SK-N-SH treated with all-trans-retinoic acid at 6 μM for 48 hours (cell line): ENCODE results near the gene RPRML.

ENCODE experiments used
- ATAC-seq: fragments of 200-7000 bp; cut with Tn5 transposase; 3 replicates; pipeline ENCODE4 v1.9.1; 2020; ENCODE audit warnings: mild to moderate bottlenecking, moderate library complexity
- ARNTL ChIP-seq: fragments of 450-650 bp; formaldehyde crosslinking; IDR thresholded peaks from 2 replicates; pipeline ENCODE4 v1.5.0; 2020; ENCODE audit warnings: low read depth, mild to moderate bottlenecking, moderate library complexity, borderline replicate concordance
- BACH2 ChIP-seq: fragments of 250-450 bp; sonication (Bioruptor Pico); IDR thresholded peaks from 2 replicates; pipeline ENCODE4 v1.9.0; 2021; ENCODE audit warnings: mild to moderate bottlenecking, borderline replicate concordance
- CREB5 ChIP-seq: fragments of 250-450 bp; sonication (Bioruptor Pico); IDR thresholded peaks from 2 replicates; pipeline ENCODE4 v1.5.1; 2020; ENCODE audit warnings: low read depth, mild to moderate bottlenecking, moderate library complexity
- CSDC2 ChIP-seq: fragments of 250-450 bp; sonication (Bioruptor Pico); IDR thresholded peaks from 2 replicates; pipeline ENCODE4 v1.5.0; 2020; ENCODE audit warnings: mild to moderate bottlenecking, moderate library complexity
- CSRNP3 ChIP-seq: fragments of 250-450 bp; sonication (Bioruptor Pico); IDR thresholded peaks from 2 replicates; pipeline ENCODE4 v1.5.1; 2021; ENCODE audit warnings: mild to moderate bottlenecking, moderate library complexity
- ESRRG ChIP-seq: fragments of 250-450 bp; sonication (Bioruptor Pico); IDR thresholded peaks from 2 replicates; pipeline ENCODE4 v1.6.1; 2021; ENCODE audit warnings: mild to moderate bottlenecking
- GLIS3 ChIP-seq: fragments of 250-450 bp; sonication (Bioruptor Pico); IDR thresholded peaks from 2 replicates; pipeline ENCODE4 v1.5.0; 2020; ENCODE audit warnings: mild to moderate bottlenecking, moderate library complexity
- ISL1 ChIP-seq: fragments of 250-450 bp; sonication (Bioruptor Pico); IDR thresholded peaks from 2 replicates; pipeline ENCODE4 v2.1.2; 2022; ENCODE audit warnings: mild to moderate bottlenecking, moderate library complexity
- OSR1 ChIP-seq: fragments of 250-450 bp; sonication (Bioruptor Pico); IDR thresholded peaks from 2 replicates; pipeline ENCODE4 v1.8.0; 2022; ENCODE audit warnings: moderate library complexity, mild to moderate bottlenecking, inconsistent platforms
- PATZ1 ChIP-seq: fragments of 250-450 bp; sonication (Bioruptor Pico); IDR thresholded peaks from 2 replicates; pipeline ENCODE4 v1.8.0; 2020; ENCODE audit warnings: mild to moderate bottlenecking, moderate library complexity, borderline replicate concordance
- PPARA ChIP-seq: fragments of 250-450 bp; sonication (Bioruptor Pico); IDR thresholded peaks from 2 replicates; pipeline ENCODE4 v1.5.0; 2020; ENCODE audit warnings: mild to moderate bottlenecking, borderline replicate concordance
- RARB ChIP-seq: fragments of 250-450 bp; sonication (Bioruptor Pico); IDR thresholded peaks from 2 replicates; pipeline ENCODE4 v1.8.0; 2021; ENCODE audit warnings: mild to moderate bottlenecking, moderate library complexity
- SNAI2 ChIP-seq: fragments of 250-450 bp; sonication (Bioruptor Pico); IDR thresholded peaks from 2 replicates; pipeline ENCODE4 v1.5.0; 2020; ENCODE audit warnings: mild to moderate bottlenecking, moderate library complexity
- TCF4 ChIP-seq: fragments of 250-450 bp; sonication (Bioruptor Pico); IDR thresholded peaks from 2 replicates; pipeline ENCODE4 v1.8.0; 2021; ENCODE audit warnings: mild to moderate bottlenecking, moderate library complexity, borderline replicate concordance
- TOX ChIP-seq: fragments of 250-450 bp; sonication (Bioruptor Pico); IDR thresholded peaks from 2 replicates; pipeline ENCODE4 v1.8.0; 2021; ENCODE audit warnings: mild to moderate bottlenecking, moderate library complexity, borderline replicate concordance
- TSHZ2 ChIP-seq: fragments of 250-450 bp; sonication (Bioruptor Pico); IDR thresholded peaks from 2 replicates; pipeline ENCODE4 v1.5.0; 2020; ENCODE audit warnings: mild to moderate bottlenecking, moderate library complexity
- ZC3H10 ChIP-seq: fragments of 250-450 bp; sonication (Bioruptor Pico); IDR thresholded peaks from 2 replicates; pipeline ENCODE4 v1.5.1; 2021; ENCODE audit warnings: mild to moderate bottlenecking, moderate library complexity
- ZFP30 ChIP-seq: fragments of 450-650 bp; formaldehyde crosslinking; IDR thresholded peaks from 2 replicates; pipeline ENCODE4 v1.5.0; 2022; ENCODE audit warnings: mild to moderate bottlenecking, moderate library complexity
- ZNF565 ChIP-seq: fragments of 450-650 bp; formaldehyde crosslinking; conservative IDR thresholded peaks from 2 replicates; pipeline ENCODE4 v1.5.0; 2020; ENCODE audit warnings: low read depth, mild to moderate bottlenecking, moderate library complexity
- ZNF8 ChIP-seq: fragments of 450-650 bp; formaldehyde crosslinking; IDR thresholded peaks from 2 replicates; pipeline ENCODE4 v1.5.0; 2020; ENCODE audit warnings: mild to moderate bottlenecking, moderate library complexity

RPRML gene

GRCh38 chr17:46952115-46952514 is 26.9 kb downstream of the RPRML start:
- TF ChIP-seq OSR1 (CRISPR knock-in tag) (no peak), BACH2 (CRISPR knock-in tag) (no peak), CSRNP3 (CRISPR knock-in tag) (no peak), ZNF565 (no peak), CREB5 (CRISPR knock-in tag) (no peak), ZFP30 (no peak), PPARA (CRISPR knock-in tag) (no peak), TSHZ2 (CRISPR knock-in tag) (no peak), RARB (no peak), ARNTL (CRISPR knock-in tag) (no peak), PATZ1 (CRISPR knock-in tag) (no peak), ZNF8 (no peak), GLIS3 (CRISPR knock-in tag) (no peak), CSDC2 (CRISPR knock-in tag) (no peak), ESRRG (CRISPR knock-in tag) (no peak), TCF4 (no peak), ZC3H10 (CRISPR knock-in tag) (no peak), SNAI2 (CRISPR knock-in tag) (no peak), ISL1 (CRISPR knock-in tag) (no peak), TOX (CRISPR knock-in tag) (no peak)
- no peak for ATAC-seq

- TF ChIP-seq TOX (CRISPR knock-in tag) (no peak), CREB5 (CRISPR knock-in tag) (no peak), ISL1 (CRISPR knock-in tag) (no peak), GLIS3 (CRISPR knock-in tag) (no peak), ARNTL (CRISPR knock-in tag) (no peak), ZFP30 (no peak), TSHZ2 (CRISPR knock-in tag) (no peak), PATZ1 (CRISPR knock-in tag) (no peak), CSRNP3 (CRISPR knock-in tag) (no peak)
- no peak for ATAC-seq
Measured at GRCh38 chr17:46951706-46952105, 27.3 kb downstream of the RPRML start.
